H9 (cell line): ENCODE data around the gene LITAF. TPM values are rescaled to one million over a fixed set of nuclear protein-coding genes. Genes with fewer than 3 reads are reported as not detected.

Source experiments
- DNase-seq: peaks from one replicate; pipeline ENCODE4 v3.0.0-alpha.2; 2017
- H2AFZ ChIP-seq: one replicate; pipeline ENCODE4 v1.6.1; 2013; ENCODE audit warnings: mild to moderate bottlenecking, low read length, control low read depth, moderate library complexity
- H2AK5ac ChIP-seq: 2 replicates; pipeline ENCODE4 v1.6.1; 2013; ENCODE audit warnings: low read length, control low read depth, mixed read lengths; ENCODE audit not compliant: insufficient read length
- H2BK120ac ChIP-seq: one replicate; pipeline ENCODE4 v1.6.1; 2013; ENCODE audit warnings: low read depth, mild to moderate bottlenecking, low read length, control low read depth, inconsistent platforms; ENCODE audit not compliant: poor library complexity, severe bottlenecking
- H2BK12ac ChIP-seq: 2 replicates; pipeline ENCODE4 v1.6.1; 2013; ENCODE audit warnings: low read length, control low read depth, mixed read lengths, low read depth; ENCODE audit not compliant: insufficient read length
- H2BK15ac ChIP-seq: 2 replicates; pipeline ENCODE4 v1.6.1; 2013; ENCODE audit warnings: low read depth, low read length, control low read depth
- H2BK20ac ChIP-seq: one replicate; pipeline ENCODE4 v1.6.1; 2013; ENCODE audit warnings: low read depth, mild to moderate bottlenecking, low read length, control low read depth, inconsistent platforms; ENCODE audit not compliant: poor library complexity, severe bottlenecking
- H2BK5ac ChIP-seq: 2 replicates; pipeline ENCODE4 v1.6.1; 2013; ENCODE audit warnings: low read length, control low read depth, mixed read lengths; ENCODE audit not compliant: insufficient read length
- H3K14ac ChIP-seq: 2 replicates; pipeline ENCODE4 v1.6.1; 2013; ENCODE audit warnings: low read length, control low read depth; ENCODE audit not compliant: insufficient read depth
- H3K18ac ChIP-seq: 2 replicates; pipeline ENCODE4 v1.6.1; 2013; ENCODE audit warnings: low read depth, mild to moderate bottlenecking, mixed read lengths, low read length, control low read depth; ENCODE audit not compliant: insufficient read length
- H3K23ac ChIP-seq: 2 replicates; pipeline ENCODE4 v1.6.1; 2013; ENCODE audit warnings: low read length, control low read depth, mixed read lengths, low read depth; ENCODE audit not compliant: insufficient read length
- H3K23me2 ChIP-seq: 2 replicates; pipeline ENCODE4 v1.6.1; 2013; ENCODE audit warnings: low read depth, mild to moderate bottlenecking, mixed read lengths, low read length, control low read depth; ENCODE audit not compliant: insufficient read length, poor library complexity, severe bottlenecking
- H3K27ac ChIP-seq: 2 replicates; pipeline ENCODE4 v1.5.1; 2013; ENCODE audit warnings: low read length, control low read depth, mixed read lengths, low read depth; ENCODE audit not compliant: insufficient read length
- H3K27me3 ChIP-seq: 2 replicates; pipeline ENCODE4 v1.6.1; 2013; ENCODE audit warnings: low read length, control low read depth, inconsistent platforms; ENCODE audit not compliant: insufficient read depth
- H3K4ac ChIP-seq: 2 replicates; pipeline ENCODE4 v1.6.1; 2013; ENCODE audit warnings: low read depth, mild to moderate bottlenecking, control low read depth, inconsistent platforms, low read length, moderate library complexity
- H3K4me1 ChIP-seq: 2 replicates; pipeline ENCODE4 v1.6.1; 2013; ENCODE audit warnings: low read length, control low read depth, inconsistent platforms; ENCODE audit not compliant: insufficient read depth
- H3K4me2 ChIP-seq: 2 replicates; pipeline ENCODE4 v1.6.1; 2013; ENCODE audit warnings: low read length, control low read depth, mixed read lengths; ENCODE audit not compliant: insufficient read length, insufficient read depth
- H3K56ac ChIP-seq: 2 replicates; pipeline ENCODE4 v1.6.1; 2013; ENCODE audit warnings: low read depth, mild to moderate bottlenecking, mixed read lengths, low read length, control low read depth; ENCODE audit not compliant: insufficient read length
- H3K79me1 ChIP-seq: 2 replicates; pipeline ENCODE4 v1.6.1; 2013; ENCODE audit warnings: low read depth, mild to moderate bottlenecking, moderate library complexity, low read length, control low read depth, inconsistent platforms; ENCODE audit not compliant: insufficient read depth, poor library complexity, severe bottlenecking
- H3K79me2 ChIP-seq: 2 replicates; pipeline ENCODE4 v1.6.1; 2013; ENCODE audit warnings: low read length, control low read depth, inconsistent platforms; ENCODE audit not compliant: insufficient read depth
- H3K9ac ChIP-seq: 2 replicates; pipeline ENCODE4 v1.6.1; 2013; ENCODE audit warnings: low read length, control low read depth, mixed read lengths; ENCODE audit not compliant: insufficient read length; ENCODE audit errors: extremely low read depth
- H3K9me3 ChIP-seq: one replicate; pipeline ENCODE4 v1.6.1; 2013; ENCODE audit warnings: low read depth, low read length, inconsistent platforms; ENCODE audit not compliant: control insufficient read depth
- H3T11ph ChIP-seq: one replicate; pipeline ENCODE4 v1.6.1; 2013; ENCODE audit warnings: mild to moderate bottlenecking, low read length, control low read depth, inconsistent platforms
- H4K20me1 ChIP-seq: one replicate; pipeline ENCODE4 v1.6.1; 2013; ENCODE audit not compliant: control insufficient read depth, insufficient read length, insufficient read depth
- H4K5ac ChIP-seq: 2 replicates; pipeline ENCODE4 v1.6.1; 2013; ENCODE audit warnings: low read depth, mild to moderate bottlenecking, mixed read lengths, low read length, control low read depth; ENCODE audit not compliant: insufficient read length
- H4K8ac ChIP-seq: replicated peaks from 2 replicates; pipeline ENCODE4 v1.6.1; 2013; ENCODE audit warnings: low read length, control low read depth, mixed read lengths, low read depth; ENCODE audit not compliant: insufficient read length
- H4K91ac ChIP-seq: 2 replicates; pipeline ENCODE4 v1.6.1; 2013; ENCODE audit warnings: low read depth, mild to moderate bottlenecking, moderate library complexity, mixed read lengths, low read length, control low read depth; ENCODE audit not compliant: insufficient read length
- H3K27ac Mint-ChIP-seq, 3 experiments: 2 replicates in 2 of 3; 3 replicates in 1 of 3; pipeline ENCODE4 v1.8.0; 2020 to 2021; ENCODE audit warnings: mixed read lengths in 3 of 3, mild to moderate bottlenecking in 1 of 3, moderate library complexity in 1 of 3
- H3K27me3 Mint-ChIP-seq: 2 replicates; pipeline ENCODE4 v1.8.0; 2021; ENCODE audit warnings: low read depth, mild to moderate bottlenecking, moderate library complexity, mixed read lengths
- H3K36me3 Mint-ChIP-seq, 3 experiments: 2 replicates in 2 of 3; 3 replicates in 1 of 3; pipeline ENCODE4 v1.8.0; 2020 to 2021; ENCODE audit warnings: low read depth in 3 of 3, mixed read lengths in 3 of 3; ENCODE audit not compliant: insufficient read depth in 1 of 3
- H3K4me1 Mint-ChIP-seq, 2 experiments: 2 replicates each; pipeline ENCODE4 v1.8.0; 2020; ENCODE audit warnings: mixed read lengths in 2 of 2
- H3K4me3 Mint-ChIP-seq, 2 experiments: 2 replicates in 1 of 2; 3 replicates in 1 of 2; pipeline ENCODE4 v1.8.0; 2020 to 2021; ENCODE audit warnings: mild to moderate bottlenecking in 2 of 2, mixed read lengths in 2 of 2, moderate library complexity in 1 of 2
- H3K9me3 Mint-ChIP-seq, 2 experiments: 2 replicates in 1 of 2; 3 replicates in 1 of 2; pipeline ENCODE4 v1.8.0; 2020; ENCODE audit warnings: mild to moderate bottlenecking in 2 of 2, mixed read lengths in 2 of 2, moderate library complexity in 1 of 2
- CTCF ChIP-seq: fragments of 200-600 bp; sonication (generic); conservative IDR thresholded peaks from 3 replicates; pipeline ENCODE4 v1.8.0; 2021; ENCODE audit warnings: antibody characterized with exemption, mild to moderate bottlenecking
- WGBS: extraction: QIAGEN DNeasy Blood & Tissue Kit; methylation state at CpG from one replicate; pipeline ENCODE4 v1.1.7; 2013; ENCODE audit warnings: missing lambda C conversion rate, low lambda C conversion rate, mixed read lengths; ENCODE audit not compliant: insufficient read length; ENCODE audit errors: extremely low coverage; 5-methylcytosine and 5-hydroxymethylcytosine counted together
- total RNA-seq: library from RNA; stranded (reverse); gene quantifications from 2 replicates; pipeline ENCODE4 v1.2.1, GENCODE V29; 2021

The LITAF gene
- total RNA-seq, 1 experiment from 2014 or later, result 249 TPM

DNA sequence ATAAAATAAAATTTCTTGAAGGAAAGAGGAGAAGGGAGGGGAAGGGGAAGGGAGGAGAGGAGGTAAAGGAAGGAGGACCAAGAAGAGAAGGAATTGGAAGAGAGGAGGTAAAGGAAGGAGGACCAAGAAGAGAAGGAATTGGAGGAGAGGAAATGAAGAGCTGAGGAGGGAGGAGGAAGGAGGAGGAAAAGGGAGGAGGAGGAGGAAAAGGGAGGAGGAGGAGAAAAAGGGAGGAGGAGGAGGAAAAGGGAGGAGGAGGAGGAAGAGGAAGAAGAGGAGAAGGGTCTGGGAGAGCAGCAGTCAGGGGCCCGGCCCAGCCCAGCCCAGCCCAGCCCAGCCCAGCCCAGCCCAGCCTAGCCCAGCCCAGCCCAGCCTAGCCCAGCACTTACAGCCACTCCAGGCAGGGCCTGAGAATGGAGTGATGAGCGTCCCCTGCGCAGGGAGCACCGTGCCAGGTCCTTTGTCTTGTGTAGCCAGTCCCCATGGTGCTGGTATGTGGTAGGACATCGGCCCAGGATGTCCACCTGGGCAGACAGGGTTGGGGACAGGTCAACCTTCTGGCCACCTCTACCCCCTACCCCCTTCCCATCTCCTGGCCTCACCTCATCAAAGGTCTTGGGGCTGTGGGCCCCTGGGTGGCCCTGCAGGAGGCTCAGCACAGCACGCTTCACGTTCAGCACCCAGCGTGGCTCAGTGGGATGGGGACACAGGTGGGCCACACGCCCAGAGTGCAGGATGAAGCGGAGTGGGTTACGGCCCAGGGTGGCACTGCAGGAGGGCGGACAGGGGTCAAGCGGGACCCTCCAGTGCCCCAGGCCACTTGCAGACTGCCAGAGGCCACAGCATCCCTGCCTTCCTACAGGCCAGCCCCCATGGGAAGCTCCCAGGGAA lies 70.9 kb downstream of the LITAF start:
- H2BK15ac ChIP-seq, result no peak overlapping the region
- no peaks in the 10 kb centered on the region for H3K79me2 ChIP-seq
- no peak overlapping the region for H2BK5ac ChIP-seq
- H2AFZ ChIP-seq, result no peak overlapping the region
- no peaks in the 10 kb centered on the region for H3K9me3 ChIP-seq
- no peak overlapping the region for H3T11ph ChIP-seq
- no peak for DNase-seq
- no peak overlapping the region for H3K23ac ChIP-seq
- no peaks in the 10 kb centered on the region for H3K23me2 ChIP-seq
- Mint-ChIP-seq H3K4me3 (no peak overlapping the region; a peak in 1 of 5 replicates), H3K4me1 (peaks cover 20 to 24% of the 10 kb centered on the region in 2 experiments), H3K27ac (no peak overlapping the region), H3K36me3 (no peaks in the 10 kb centered on the region; a peak in 2 of 7 replicates), H3K27me3 (no peaks in the 10 kb centered on the region; the same call in 1 of the 2 replicates), H3K9me3 (no peaks in the 10 kb centered on the region; a peak in 1 of 5 replicates)
- no peak for TF ChIP-seq CTCF
- H3K79me1 ChIP-seq, result no peaks in the 10 kb centered on the region
- H4K91ac ChIP-seq, result no peak overlapping the region
- H3K27ac ChIP-seq, result no peak overlapping the region
- H3K27me3 ChIP-seq, result no peaks in the 10 kb centered on the region
- no peak overlapping the region for H3K9ac ChIP-seq
- H3K18ac ChIP-seq, result no peak overlapping the region
- no peaks in the 10 kb centered on the region; the same call in 1 of the 2 replicates for H3K4me1 ChIP-seq
- H2AK5ac ChIP-seq, result no peak overlapping the region
- no peak overlapping the region for H3K4me2 ChIP-seq
- H2BK12ac ChIP-seq, result no peak overlapping the region
- no peak overlapping the region for H4K8ac ChIP-seq
- no peaks in the 10 kb centered on the region for H4K20me1 ChIP-seq
- no peak overlapping the region for H4K5ac ChIP-seq
- no peak overlapping the region for H2BK20ac ChIP-seq
- H3K4ac ChIP-seq, result no peak overlapping the region
- H3K56ac ChIP-seq, result no peak overlapping the region
- H3K14ac ChIP-seq, result no peak overlapping the region
- WGBS, result no CpG with 5 or more reads among the region's 13 CpGs
- no peak overlapping the region for H2BK120ac ChIP-seq
